A673 (cell line): ENCODE data around the gene COQ8B. TPM values are rescaled to one million over a fixed set of nuclear protein-coding genes. Genes with fewer than 3 reads are reported as not detected.

Experiments
- BruUV-seq: library from RNA; stranded (reverse); fragments of 400-500 nt; replicated peaks from 2 replicates; lab custom pipeline; 2021; lab: Mats Ljungman, UMichigan
- CTCF ChIA-PET: fragments of 300-600 bp; sonication (Branson Sonifier 250); formaldehyde crosslinking; loops from one replicate; lab custom pipeline; 2022; ENCODE audit warnings: antibody characterized with exemption; lab: Charles Lee
- POLR2A ChIA-PET: fragments of 300-600 bp; sonication (Branson Sonifier 250); formaldehyde crosslinking; loops from one replicate; lab custom pipeline; 2022; ENCODE audit warnings: antibody characterized with exemption; ENCODE audit not compliant: low non-redundant PET; lab: Charles Lee
- DNase-seq: peaks from one replicate; pipeline ENCODE4 v3.0.0-alpha.2; 2015; ENCODE audit warnings: low spot score
- H3K27ac ChIP-seq: fragments of 200-600 bp; sonication (generic); 2 replicates; pipeline ENCODE4 v1.5.1; 2016; ENCODE audit warnings: mixed run types, low read depth, mild to moderate bottlenecking, mixed read lengths, antibody characterized with exemption, low read length; ENCODE audit not compliant: poor library complexity, severe bottlenecking
- H3K27me3 ChIP-seq: fragments of 200-600 bp; sonication (generic); replicated peaks from 2 replicates; pipeline ENCODE4 v1.6.1; 2017; ENCODE audit warnings: mixed run types, low read depth, mild to moderate bottlenecking, mixed read lengths, antibody characterized with exemption, low read length; ENCODE audit not compliant: insufficient read depth, poor library complexity
- H3K36me3 ChIP-seq: fragments of 200-600 bp; sonication (generic); 2 replicates; pipeline ENCODE4 v1.6.1; 2016; ENCODE audit warnings: mixed run types, mild to moderate bottlenecking, mixed read lengths, antibody characterized with exemption, low read length; ENCODE audit not compliant: insufficient read depth, poor library complexity, severe bottlenecking
- H3K4me1 ChIP-seq: fragments of 200-600 bp; sonication (generic); 2 replicates; pipeline ENCODE4 v1.6.1; 2017; ENCODE audit warnings: mixed run types, mild to moderate bottlenecking, mixed read lengths, antibody characterized with exemption, low read length; ENCODE audit not compliant: insufficient read depth, poor library complexity, severe bottlenecking
- H3K4me3 ChIP-seq: fragments of 200-600 bp; sonication (generic); 2 replicates; pipeline ENCODE4 v1.5.1; 2016; ENCODE audit warnings: low read depth, mixed run types, mild to moderate bottlenecking, mixed read lengths, low read length; ENCODE audit not compliant: poor library complexity, severe bottlenecking
- H3K9me3 ChIP-seq: fragments of 200-600 bp; sonication (generic); 2 replicates; pipeline ENCODE4 v1.6.1; 2016; ENCODE audit warnings: mixed run types, low read depth, mild to moderate bottlenecking, mixed read lengths, antibody characterized with exemption, low read length; ENCODE audit not compliant: poor library complexity, severe bottlenecking
- CTCF ChIP-seq: fragments of 300-800, 200-600 bp; sonication (generic); conservative IDR thresholded peaks from 2 replicates; pipeline ENCODE4 v1.5.1; 2017; ENCODE audit warnings: low read depth, mild to moderate bottlenecking, antibody characterized with exemption, low read length, moderate library complexity, mixed read lengths
- EZH2 ChIP-seq: fragments of 200-600 bp; sonication (generic); IDR thresholded peaks from 2 replicates; pipeline ENCODE4 v1.6.1; 2017; ENCODE audit warnings: borderline replicate concordance, low read depth, mild to moderate bottlenecking, mixed read lengths, antibody characterized with exemption, low read length; ENCODE audit not compliant: poor library complexity, severe bottlenecking
- intact Hi-C: fragments of 100-400 bp; cut with micrococcal nuclease; formaldehyde crosslinking; loops from one replicate; pipeline ENCODE4 v1.10.0; 2022; ENCODE audit not compliant: unreplicated experiment
- total RNA-seq: library from RNA; stranded (reverse); gene quantifications from 2 replicates; pipeline ENCODE4 v1.2.3, GENCODE V29; 2021

The COQ8B gene
- total RNA-seq, 1 experiment from 2014 or later: 34.1 TPM

GRCh38 chr19:40744554-40745401, 28.1 kb upstream of the COQ8B start:
- TF ChIP-seq EZH2 (no peak), CTCF (0 out of 2 replicates have a peak, but pooled peaks have one; percentile 23)
- ChIA-PET POLR2A (interaction anchor here (0.6 kb wide), 1 partner anchor 150 kb away, joined by 3 read pairs; no protein-coding TSS in a partner anchor), CTCF (no interaction called here)
- Histone ChIP-seq H3K36me3 (no peaks in the 10 kb centered on the region), H3K4me1 (peaks cover 5% of the 10 kb centered on the region), H3K27ac (peak overlapping the region; percentile 61), H3K4me3 (no peak overlapping the region), H3K9me3 (no peaks in the 10 kb centered on the region), H3K27me3 (no peaks in the 10 kb centered on the region)
- no TSS peak for BruUV-seq
- intact Hi-C loops: no loop called here
- DNase-seq: no peak

- Histone ChIP-seq H3K4me3 (no peak overlapping the region), H3K27me3 (no peaks in the 10 kb centered on the region), H3K36me3 (no peaks in the 10 kb centered on the region), H3K27ac (no peak overlapping the region), H3K9me3 (no peaks in the 10 kb centered on the region), H3K4me1 (no peaks in the 10 kb centered on the region)
- CTCF ChIA-PET: no interaction called here
- POLR2A ChIA-PET: no interaction called here
- BruUV-seq: no TSS peak
- DNase-seq: no peak
- intact Hi-C loops: no loop called here
- no peak for TF ChIP-seq EZH2
- no peak for TF ChIP-seq CTCF
Measured at GRCh38 chr19:40743926-40744325, 27.2 kb upstream of the COQ8B start.

- TF ChIP-seq EZH2 (no peak), CTCF (no peak)
- Histone ChIP-seq H3K4me3 (no peak overlapping the region), H3K27ac (no peak overlapping the region), H3K4me1 (no peaks in the 10 kb centered on the region), H3K36me3 (no peaks in the 10 kb centered on the region), H3K9me3 (no peaks in the 10 kb centered on the region), H3K27me3 (no peaks in the 10 kb centered on the region)
- ChIA-PET POLR2A (no interaction called here), CTCF (no interaction called here)
- intact Hi-C loops: no loop called here
- DNase-seq: no peak
- BruUV-seq: no TSS peak
Measured at GRCh38 chr19:40742886-40743285, 26.2 kb upstream of the COQ8B start.
